Measurements from ENCODE around the gene ARHGAP10.

ARHGAP10 gene

GRCh38 chr4:147955827-147956558, 224.1 kb downstream of the ARHGAP10 start:
- DNase-seq (ENCODE audit: low read depth): no peak

- no peak for DNase-seq (ENCODE audit: low read depth)
Measured at GRCh38 chr4:147957446-147957845, 225.6 kb downstream of the ARHGAP10 start.

GRCh38 chr4:147958057-147958456, 226.2 kb downstream of the ARHGAP10 start:
- DNase-seq (ENCODE audit: low read depth): no peak

- DNase-seq (ENCODE audit: low read depth): no peak
Measured at GRCh38 chr4:147958489-147959065, 226.7 kb downstream of the ARHGAP10 start.

GRCh38 chr4:147960971-147961370, 229.1 kb downstream of the ARHGAP10 start:
- no peak for DNase-seq (ENCODE audit: low read depth)

- no peak for DNase-seq (ENCODE audit: low read depth)
Measured at GRCh38 chr4:147963839-147964238, 232.0 kb downstream of the ARHGAP10 start.

GRCh38 chr4:147964266-147964880, 232.5 kb downstream of the ARHGAP10 start:
- DNase-seq (ENCODE audit: low read depth): no peak

- DNase-seq (ENCODE audit: low read depth): no peak
Measured at GRCh38 chr4:147965056-147965455, 233.2 kb downstream of the ARHGAP10 start.

GRCh38 chr4:147965873-147966272, 234.0 kb downstream of the ARHGAP10 start:
- DNase-seq (ENCODE audit: low read depth): no peak

GRCh38 chr4:147968641-147969040, 236.8 kb downstream of the ARHGAP10 start:
- DNase-seq (ENCODE audit: low read depth): no peak

- DNase-seq (ENCODE audit: low read depth): no peak
Measured at GRCh38 chr4:147969573-147970385, 237.9 kb downstream of the ARHGAP10 start.

- DNase-seq (ENCODE audit: low read depth): no peak
Measured at GRCh38 chr4:147971116-147971515, 239.2 kb downstream of the ARHGAP10 start.

- no peak for DNase-seq (ENCODE audit: low read depth)
Measured at GRCh38 chr4:147975325-147975724, 243.4 kb downstream of the ARHGAP10 start.

- DNase-seq (ENCODE audit: low read depth): no peak
Measured at GRCh38 chr4:147975933-147976928, 244.3 kb downstream of the ARHGAP10 start.

GRCh38 chr4:147980586-147980985, 248.7 kb downstream of the ARHGAP10 start:
- no peak for DNase-seq (ENCODE audit: low read depth)

GRCh38 chr4:147981305-147981704, 249.4 kb downstream of the ARHGAP10 start:
- DNase-seq (ENCODE audit: low read depth): no peak

- DNase-seq (ENCODE audit: low read depth): no peak
Measured at GRCh38 chr4:147984065-147984777, 252.3 kb downstream of the ARHGAP10 start.

- DNase-seq (ENCODE audit: low read depth): no peak
Measured at GRCh38 chr4:147984778-147985138, 252.9 kb downstream of the ARHGAP10 start.

- DNase-seq (ENCODE audit: low read depth): no peak
Measured at GRCh38 chr4:147985376-147985775, 253.5 kb downstream of the ARHGAP10 start.

- no peak for DNase-seq (ENCODE audit: low read depth)
Measured at GRCh38 chr4:147987252-147987651, 255.4 kb downstream of the ARHGAP10 start.

All from stimulated activated CD8-positive, alpha-beta memory T cell treated with anti-CD3 and anti-CD28 coated beads, Interleukin-12 subunit alpha, Interleukin-12 subunit beta, amount 100 ng/mL, for 1 hour (primary cell).